Liver (tissue), 9 donors: ENCODE measurements around the gene LDLRAD4. TPM values are rescaled to one million over a fixed set of nuclear protein-coding genes. Genes with fewer than 3 reads are reported as not detected.

Experiments
- DNase-seq: peaks from one replicate; pipeline ENCODE4 v3.0.0-alpha.2; 2017; ENCODE audit warnings: low spot score
- H3K27ac ChIP-seq, 2 donors: one replicate each; pipeline ENCODE4 v1.7.0; 2013; ENCODE audit warnings: inconsistent platforms in 2 of 2, low read length in 2 of 2, control low read depth in 1 of 2, low read depth in 1 of 2, mild to moderate bottlenecking in 1 of 2
- H3K27me3 ChIP-seq, 4 donors: one replicate each; pipeline versions ENCODE4 v1.6.1 to v1.7.0; 2013; ENCODE audit warnings: low read length in 3 of 4, inconsistent platforms in 1 of 4, mild to moderate bottlenecking in 1 of 4, moderate library complexity in 1 of 4; ENCODE audit not compliant: control insufficient read depth in 4 of 4, insufficient read depth in 4 of 4
- H3K36me3 ChIP-seq, 4 donors: one replicate each; pipeline versions ENCODE4 v1.6.1 to v1.7.0; 2013; ENCODE audit warnings: low read length in 3 of 4, mild to moderate bottlenecking in 3 of 4, low read depth in 1 of 4, moderate library complexity in 1 of 4; ENCODE audit not compliant: control insufficient read depth in 4 of 4, insufficient read depth in 3 of 4
- H3K4me1 ChIP-seq, 4 donors: one replicate each; pipeline versions ENCODE4 v1.6.1 to v1.7.0; 2013; ENCODE audit warnings: low read length in 3 of 4, mild to moderate bottlenecking in 3 of 4, moderate library complexity in 1 of 4; ENCODE audit not compliant: control insufficient read depth in 4 of 4, insufficient read depth in 4 of 4
- H3K4me3 ChIP-seq, 3 donors: one replicate each; pipeline versions ENCODE4 v1.6.1 to v1.7.0; 2013; ENCODE audit warnings: low read length in 3 of 3, control low read depth in 1 of 3, low read depth in 1 of 3, mild to moderate bottlenecking in 1 of 3
- H3K9ac ChIP-seq, 2 donors: one replicate each; pipeline ENCODE4 v1.7.0; 2013; ENCODE audit warnings: low read length in 2 of 2, mild to moderate bottlenecking in 2 of 2, moderate library complexity in 2 of 2, control low read depth in 1 of 2, low read depth in 1 of 2
- H3K9me3 ChIP-seq, 4 donors: one replicate each; pipeline versions ENCODE4 v1.6.1 to v1.7.0; 2013; ENCODE audit warnings: low read length in 3 of 4; ENCODE audit not compliant: control insufficient read depth in 4 of 4
- CTCF ChIP-seq: fragments of 150-350 bp; IDR thresholded peaks from 2 replicates; pipeline ENCODE4 v1.5.1; 2017; ENCODE audit warnings: improper control_type of control experiment, low read depth, low read length; ENCODE audit not compliant: missing input control
- EGR1 ChIP-seq, 2 donors: IDR thresholded peaks; 2 replicates each; pipeline ENCODE4 v1.6.1; 2016 to 2018; ENCODE audit warnings: antibody characterized with exemption in 2 of 2, low read depth in 2 of 2
- FOXA1 ChIP-seq: IDR thresholded peaks from 2 replicates; pipeline ENCODE4 v1.6.1; 2016; ENCODE audit warnings: antibody characterized with exemption
- HNF4G ChIP-seq: IDR thresholded peaks from 2 replicates; pipeline ENCODE4 v1.6.1; 2016; ENCODE audit warnings: antibody characterized with exemption
- JUND ChIP-seq, 2 donors: IDR thresholded peaks; 2 replicates each; pipeline ENCODE4 v1.6.1; 2016; ENCODE audit warnings: antibody characterized with exemption in 2 of 2
- MAX ChIP-seq: IDR thresholded peaks from 2 replicates; pipeline ENCODE4 v1.6.1; 2016; ENCODE audit warnings: antibody characterized with exemption
- RAD21 ChIP-seq, 2 donors: IDR thresholded peaks; 2 replicates each; pipeline ENCODE4 v1.6.1; 2016; ENCODE audit warnings: antibody characterized with exemption in 2 of 2, mild to moderate bottlenecking in 2 of 2
- RXRA ChIP-seq, 2 donors: IDR thresholded peaks; 2 replicates each; pipeline ENCODE4 v1.6.1; 2017 to 2018; ENCODE audit warnings: antibody characterized with exemption in 2 of 2, mild to moderate bottlenecking in 1 of 2
- SP1 ChIP-seq: IDR thresholded peaks from 2 replicates; pipeline ENCODE4 v1.6.1; 2018; ENCODE audit warnings: antibody characterized with exemption, mild to moderate bottlenecking
- YY1 ChIP-seq: IDR thresholded peaks from 2 replicates; pipeline ENCODE4 v1.6.1; 2016; ENCODE audit warnings: antibody characterized with exemption, mild to moderate bottlenecking
- WGBS: extraction: QIAGEN DNeasy Blood & Tissue Kit; methylation state at CpG from one replicate; pipeline ENCODE4 v1.1.7; 2013; 5-methylcytosine and 5-hydroxymethylcytosine counted together
- polyA plus RNA-seq, 2 donors: library from polyadenylated mRNA; stranded (reverse) in 1 of 2; unstranded in 1 of 2; fragments of 200-250 nt in 1 of 2; fragments of >200 nt in 1 of 2; fragmentation: Nextera tagmentation in 1 of 2; extraction: Ambion mirVana in 1 of 2; gene quantifications; one replicate each; pipeline versions ENCODE4 v1.2.1 to v1.2.3, GENCODE V29; 2013 to 2015
- total RNA-seq, 2 donors: library from RNA; depleted of rRNA; stranded (reverse); fragments of >200 nt; gene quantifications; one replicate each; pipeline ENCODE4 v1.2.3, GENCODE V29; 2014
- donor health status: healthy.
- donor health status: healthy.
- donor health status: healthy.
- donor health status: healthy.
- donor health status: healthy.

Gene LDLRAD4
- total and polyA plus RNA-seq, 4 donors: 4.8 to 41.7 (median 12.7) TPM

- TF ChIP-seq SP1: no peak
- TF ChIP-seq FOXA1: no peak
- TF ChIP-seq CTCF: no peak
- TF ChIP-seq RXRA (IDR thresholded peaks at IDR 0.05): no peak
- no peak for TF ChIP-seq MAX
- no peak for TF ChIP-seq YY1
- no peak for TF ChIP-seq HNF4G
- Histone ChIP-seq H3K27ac (no peak overlapping the region), H3K4me1 (peaks cover 2 to 16% (median 8%) of the 10 kb centered on the region in 4 donors), H3K9me3 (no peaks in the 10 kb centered on the region), H3K27me3 (no peaks in the 10 kb centered on the region), H3K36me3 (peaks cover 2 to 24% (median 13%) of the 10 kb centered on the region in 4 donors), H3K4me3 (no peak overlapping the region), H3K9ac (no peak overlapping the region)
- WGBS: 87% methylated on average over 4 of the region's 4 CpGs
- DNase-seq: no peak
Measured at GRCh38 chr18:13496691-13497281, 278.2 kb downstream of the LDLRAD4 start.

- Histone ChIP-seq H3K9me3 (no peaks in the 10 kb centered on the region), H3K9ac (no peak overlapping the region), H3K4me3 (no peak overlapping the region), H3K4me1 (peaks cover 2 to 27% (median 15%) of the 10 kb centered on the region in 4 donors), H3K36me3 (peaks cover 2 to 24% (median 14%) of the 10 kb centered on the region in 4 donors), H3K27ac (peak overlapping the region; percentile 87 to 89), H3K27me3 (no peaks in the 10 kb centered on the region)
- no peak for DNase-seq
- TF ChIP-seq JUND (IDR thresholded peaks at IDR 0.05): no peak
- TF ChIP-seq RXRA (IDR thresholded peaks at IDR 0.05): no peak
- no peak for TF ChIP-seq HNF4G
- 91% methylated on average over 5 of the region's 5 CpGs for WGBS
Measured at GRCh38 chr18:13499803-13500202, 281.2 kb downstream of the LDLRAD4 start.

GRCh38 chr18:13500227-13500865 is 281.8 kb downstream of the LDLRAD4 start:
- Histone ChIP-seq H3K36me3 (peaks cover 2 to 24% (median 14%) of the 10 kb centered on the region in 4 donors), H3K27ac (peak overlapping the region; percentile 87 to 89), H3K9ac (peak overlapping the region in 1 of 2 donors; percentile 10), H3K4me3 (no peak overlapping the region), H3K9me3 (no peaks in the 10 kb centered on the region), H3K4me1 (peaks cover 2 to 27% (median 15%) of the 10 kb centered on the region in 4 donors), H3K27me3 (no peaks in the 10 kb centered on the region)
- no peak for DNase-seq
- no peak for TF ChIP-seq EGR1 (IDR thresholded peaks at IDR 0.05; ENCODE audit: low read depth in 2 of 2)
- TF ChIP-seq RAD21 (IDR thresholded peaks at IDR 0.05): peak in 1 of 2 donors; percentile 32
- WGBS: 57% methylated on average over 23 of the region's 23 CpGs
